OCI-LY1 (cell line): ENCODE data around the gene STRN4.

ENCODE experiments used
- CTCF ChIP-seq: fragments of 200-600 bp; sonication (generic), shearing (Covaris generic); IDR thresholded peaks from 2 replicates; pipeline ENCODE4 v1.5.1; 2017; ENCODE audit warnings: mild to moderate bottlenecking, antibody characterized with exemption, low read length, moderate library complexity, mixed read lengths
- EZH2 ChIP-seq: fragments of 200-600 bp; sonication (generic), shearing (Covaris generic); IDR thresholded peaks from 2 replicates; pipeline ENCODE4 v1.8.0; 2017; ENCODE audit warnings: borderline replicate concordance, mixed run types, mild to moderate bottlenecking, antibody characterized with exemption, low read length, moderate library complexity, mixed read lengths

GRCh38 chr19:46678110-46678732 lies 68.0 kb downstream of the STRN4 start:
- TF ChIP-seq CTCF (no peak), EZH2 (no peak)
